ENCODE results near the gene CDK9. TPM values are rescaled to one million over a fixed set of nuclear protein-coding genes. Genes with fewer than 3 reads are reported as not detected.

Gene CDK9
- total RNA-seq, 6 experiments from 2014 or later = 49.4 to 107 (median 54.5) TPM

DNA sequence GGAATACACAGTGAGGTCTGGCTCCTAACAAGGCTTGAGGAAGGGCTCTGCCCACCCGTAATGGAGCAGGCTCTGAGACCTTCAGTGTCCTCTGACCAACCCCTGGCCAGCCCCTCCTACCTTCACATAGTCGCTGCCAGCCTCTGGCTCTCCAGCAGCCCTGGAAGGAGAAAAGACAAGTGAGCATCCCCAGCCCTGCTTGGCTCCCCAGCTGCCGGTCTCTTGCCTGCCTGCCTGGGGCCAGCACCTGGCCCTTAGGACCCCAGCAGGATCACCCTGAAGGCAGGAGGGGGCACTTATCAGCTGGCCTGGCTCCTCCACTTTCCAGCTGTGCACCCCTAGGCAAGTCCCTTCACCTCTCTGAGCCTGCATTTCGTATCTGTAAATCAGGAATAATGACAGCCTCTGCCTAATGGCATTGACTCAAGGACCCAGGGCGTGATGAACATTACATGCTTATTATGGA lies 24.3 kb upstream of the CDK9 start:
- TF ChIP-seq CTCF (IDR thresholded peaks at IDR 0.05) (no peak), POLR2A (IDR thresholded peaks at IDR 0.05) (no peak)
- ATAC-seq = no peak

DNA sequence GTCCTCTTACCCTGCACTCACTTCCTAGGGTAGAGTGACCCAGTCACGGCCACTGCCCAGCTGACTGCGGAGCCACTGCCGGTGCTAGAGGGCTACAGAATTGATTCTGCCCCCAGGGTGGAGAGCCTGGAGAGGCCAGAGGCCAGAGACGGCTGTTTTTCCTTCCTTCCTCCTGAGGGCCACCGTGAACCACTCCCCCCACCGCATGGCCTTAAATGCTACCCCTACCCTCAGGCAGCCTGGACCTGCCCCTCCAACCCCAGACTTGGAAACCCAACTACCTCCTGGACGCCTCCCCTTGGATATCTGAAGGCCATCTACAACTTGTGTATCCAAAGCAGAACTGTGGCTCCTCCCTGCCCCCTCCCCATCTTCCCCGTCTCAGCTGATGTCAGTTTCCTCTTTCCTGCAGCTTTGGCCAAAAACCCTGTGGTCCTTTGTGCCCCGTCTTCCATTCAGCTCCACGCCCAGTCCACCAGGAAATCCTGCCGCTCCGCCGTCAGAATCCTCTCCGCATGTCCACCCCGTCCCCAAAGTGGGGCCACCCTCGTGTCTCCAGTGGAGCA lies 23.6 kb upstream of the CDK9 start:
- peak overlapping the region in 1 of 3 donors; percentile 23 for H3K27ac ChIP-seq
- H3K4me3 ChIP-seq = no peak overlapping the region
- DNase-seq (peak; percentile 54 to 61 (median 60)), ATAC-seq (peak; percentile 67 to 70 (median 69))
- no peaks in the 10 kb centered on the region for H3K4me1 ChIP-seq
- no peaks in the 10 kb centered on the region for H3K9me3 ChIP-seq
- intact Hi-C loops (cut with DNase I) = no loop called here
- H3K36me3 ChIP-seq = no peaks in the 10 kb centered on the region
- 39% methylated on average over 7 of the region's 16 CpGs for WGBS (ENCODE audit: insufficient coverage, low coverage, low lambda C conversion rate, missing lambda C conversion rate)
- H3K27me3 ChIP-seq = no peaks in the 10 kb centered on the region
- TF ChIP-seq CTCF (IDR thresholded peaks at IDR 0.05) = no peak
- TF ChIP-seq POLR2A (IDR thresholded peaks at IDR 0.05) = no peak

More for the DNA sequence above, 24.3 kb upstream of the CDK9 start:
- no peaks in the 10 kb centered on the region for H3K36me3 ChIP-seq
- H3K9me3 ChIP-seq = no peaks in the 10 kb centered on the region
- no peak for DNase-seq
- 40% methylated on average over 1 of the region's 5 CpGs for WGBS (ENCODE audit: insufficient coverage, low coverage, low lambda C conversion rate, missing lambda C conversion rate)
- no peak overlapping the region for H3K4me3 ChIP-seq
- no peaks in the 10 kb centered on the region for H3K27me3 ChIP-seq
- H3K27ac ChIP-seq = no peak overlapping the region
- intact Hi-C loops (cut with DNase I) = no loop called here
- no peaks in the 10 kb centered on the region for H3K4me1 ChIP-seq

DNA sequence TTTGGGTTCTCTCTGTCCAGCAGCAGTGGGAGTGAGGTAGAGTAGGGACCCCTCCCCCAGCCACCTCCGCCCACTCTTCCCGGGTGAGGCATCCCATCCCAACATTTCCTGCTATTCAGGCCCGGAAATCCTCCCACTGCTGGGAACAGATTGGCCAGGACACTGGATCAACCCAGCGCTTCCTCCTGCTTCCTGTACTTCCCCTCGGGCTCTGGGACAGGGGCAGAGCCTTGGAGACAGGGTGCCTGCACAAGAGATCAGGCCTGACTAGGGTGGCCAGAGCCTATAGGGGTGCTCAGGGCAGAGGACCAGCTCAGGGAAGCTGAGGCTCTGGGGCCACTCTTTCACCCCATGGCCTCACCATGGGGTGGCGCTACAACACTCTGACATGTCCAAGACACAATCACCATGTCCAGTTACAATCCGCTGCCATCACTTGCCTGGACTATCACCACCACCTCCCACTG lies 21.9 kb upstream of the CDK9 start:
- H3K4me3 ChIP-seq = no peak overlapping the region
- H3K27ac ChIP-seq = no peak overlapping the region
- intact Hi-C loops (cut with DNase I) = no loop called here
- no peaks in the 10 kb centered on the region for H3K9me3 ChIP-seq
- no peaks in the 10 kb centered on the region for H3K4me1 ChIP-seq
- WGBS (ENCODE audit: insufficient coverage, low coverage, low lambda C conversion rate, missing lambda C conversion rate) = 44% methylated on average over 6 of the region's 7 CpGs
- H3K36me3 ChIP-seq = no peaks in the 10 kb centered on the region
- ATAC-seq (peak; percentile 66 to 76 (median 68)), DNase-seq (peak; percentile 55 to 60 (median 59))
- no peaks in the 10 kb centered on the region for H3K27me3 ChIP-seq
- no peak for TF ChIP-seq POLR2A (IDR thresholded peaks at IDR 0.05)
- TF ChIP-seq CTCF (IDR thresholded peaks at IDR 0.05) = peak; percentile 27 to 43 (median 38)

GRCh38 chr9:127765418-127765817 lies 20.4 kb upstream of the CDK9 start:
- TF ChIP-seq POLR2A (IDR thresholded peaks at IDR 0.05) (no peak), CTCF (IDR thresholded peaks at IDR 0.05) (no peak)
- ATAC-seq (no peak), DNase-seq (no peak)
- H3K4me3 ChIP-seq = no peak overlapping the region
- no peaks in the 10 kb centered on the region for H3K9me3 ChIP-seq
- no peaks in the 10 kb centered on the region for H3K4me1 ChIP-seq
- H3K36me3 ChIP-seq = no peaks in the 10 kb centered on the region
- H3K27me3 ChIP-seq = no peaks in the 10 kb centered on the region
- no peak overlapping the region for H3K27ac ChIP-seq
- WGBS (ENCODE audit: insufficient coverage, low coverage, low lambda C conversion rate, missing lambda C conversion rate) = 74% methylated on average over 1 of the region's 1 CpG
- intact Hi-C loops (cut with DNase I) = no loop called here

Data from right lobe of liver (tissue), 6 donors.